Cardiac fibroblast (primary cell): Measurements from ENCODE around the gene LAMP1.

Experiments used
- DNase-seq, 2 donors: peaks; one replicate each; pipeline versions ENCODE4 v3.0.0 to v3.0.0-alpha.2; 2010; ENCODE audit warnings: low read depth in 2 of 2
- H3K4me3 ChIP-seq, 2 donors: replicated peaks in 1 of 2; 1 replicate in 1 of 2; 2 replicates in 1 of 2; pipeline ENCODE4 v1.5.1; 2011; ENCODE audit warnings: low read depth in 2 of 2, low read length in 2 of 2, mild to moderate bottlenecking in 2 of 2, moderate library complexity in 1 of 2
- TF ChIP-seq, protein P1 (sequence below): IDR thresholded peaks from one replicate; pipeline ENCODE4 v1.5.1; 2011; ENCODE audit warnings: low read depth, mild to moderate bottlenecking, low read length, inconsistent platforms

The LAMP1 gene

DNA sequence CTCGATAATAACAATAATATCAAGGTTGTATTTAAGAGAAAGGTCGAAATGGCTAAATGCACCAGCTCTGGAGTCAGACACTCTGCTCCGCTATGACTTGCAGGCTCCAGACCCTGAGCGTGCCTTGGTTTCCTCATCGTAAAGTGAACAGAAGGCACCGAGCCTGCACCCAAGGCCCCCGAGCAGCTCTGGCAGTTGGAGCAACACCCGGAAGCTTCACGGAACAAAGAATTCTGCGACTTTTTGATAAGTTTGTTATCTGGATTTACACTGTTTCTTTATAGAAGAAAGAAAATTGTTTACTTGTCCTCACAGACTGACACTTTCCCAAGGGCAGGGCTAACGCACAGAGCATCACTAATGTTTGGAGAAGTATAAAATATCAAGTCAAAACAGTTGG lies 62.5 kb downstream of the LAMP1 start:
- TF ChIP-seq, protein P1, sequence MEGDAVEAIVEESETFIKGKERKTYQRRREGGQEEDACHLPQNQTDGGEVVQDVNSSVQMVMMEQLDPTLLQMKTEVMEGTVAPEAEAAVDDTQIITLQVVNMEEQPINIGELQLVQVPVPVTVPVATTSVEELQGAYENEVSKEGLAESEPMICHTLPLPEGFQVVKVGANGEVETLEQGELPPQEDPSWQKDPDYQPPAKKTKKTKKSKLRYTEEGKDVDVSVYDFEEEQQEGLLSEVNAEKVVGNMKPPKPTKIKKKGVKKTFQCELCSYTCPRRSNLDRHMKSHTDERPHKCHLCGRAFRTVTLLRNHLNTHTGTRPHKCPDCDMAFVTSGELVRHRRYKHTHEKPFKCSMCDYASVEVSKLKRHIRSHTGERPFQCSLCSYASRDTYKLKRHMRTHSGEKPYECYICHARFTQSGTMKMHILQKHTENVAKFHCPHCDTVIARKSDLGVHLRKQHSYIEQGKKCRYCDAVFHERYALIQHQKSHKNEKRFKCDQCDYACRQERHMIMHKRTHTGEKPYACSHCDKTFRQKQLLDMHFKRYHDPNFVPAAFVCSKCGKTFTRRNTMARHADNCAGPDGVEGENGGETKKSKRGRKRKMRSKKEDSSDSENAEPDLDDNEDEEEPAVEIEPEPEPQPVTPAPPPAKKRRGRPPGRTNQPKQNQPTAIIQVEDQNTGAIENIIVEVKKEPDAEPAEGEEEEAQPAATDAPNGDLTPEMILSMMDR: no peak
- DNase-seq: no peak
- H3K4me3 ChIP-seq: no peak overlapping the region

DNA sequence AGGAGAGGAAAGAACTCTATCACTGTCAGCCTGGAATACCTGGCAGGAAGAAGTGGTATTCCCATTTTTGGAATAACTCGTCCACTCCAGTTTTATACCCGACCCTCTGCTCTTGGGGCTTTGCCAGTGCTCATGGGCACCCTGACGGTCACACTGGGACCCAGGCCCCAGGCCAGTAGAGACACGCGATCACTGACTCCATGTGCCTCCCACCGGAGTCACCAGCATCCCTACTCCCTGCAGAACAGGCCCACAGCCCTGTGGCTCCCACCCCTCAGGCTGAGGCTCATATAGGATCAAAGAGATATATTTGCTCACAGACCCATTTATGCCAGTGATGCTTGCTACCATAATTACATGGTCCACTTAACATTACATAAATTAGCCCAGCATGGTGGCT lies 63.4 kb downstream of the LAMP1 start:
- H3K4me3 ChIP-seq: no peak overlapping the region
- no peak for DNase-seq
- TF ChIP-seq, protein P1: no peak

DNA sequence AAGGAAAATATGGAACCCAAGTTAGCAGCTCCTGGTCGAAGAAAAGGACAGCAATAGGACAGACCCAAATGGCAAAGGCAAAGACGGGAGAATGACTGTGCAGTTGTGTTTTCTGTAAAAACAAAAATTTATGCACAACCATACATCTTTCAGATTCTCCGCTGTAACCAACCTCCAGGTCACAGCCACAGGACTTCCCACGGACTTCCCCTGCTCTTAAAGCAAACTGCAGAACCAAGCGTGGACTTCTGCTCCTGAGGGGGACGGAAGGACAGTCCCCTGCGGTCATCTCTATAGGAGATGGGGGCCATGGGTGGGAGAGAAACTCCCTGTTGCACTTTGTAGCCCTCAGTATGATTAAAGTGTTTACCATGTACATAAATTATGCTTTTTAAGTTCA lies 64.4 kb downstream of the LAMP1 start:
- DNase-seq: no peak

DNA sequence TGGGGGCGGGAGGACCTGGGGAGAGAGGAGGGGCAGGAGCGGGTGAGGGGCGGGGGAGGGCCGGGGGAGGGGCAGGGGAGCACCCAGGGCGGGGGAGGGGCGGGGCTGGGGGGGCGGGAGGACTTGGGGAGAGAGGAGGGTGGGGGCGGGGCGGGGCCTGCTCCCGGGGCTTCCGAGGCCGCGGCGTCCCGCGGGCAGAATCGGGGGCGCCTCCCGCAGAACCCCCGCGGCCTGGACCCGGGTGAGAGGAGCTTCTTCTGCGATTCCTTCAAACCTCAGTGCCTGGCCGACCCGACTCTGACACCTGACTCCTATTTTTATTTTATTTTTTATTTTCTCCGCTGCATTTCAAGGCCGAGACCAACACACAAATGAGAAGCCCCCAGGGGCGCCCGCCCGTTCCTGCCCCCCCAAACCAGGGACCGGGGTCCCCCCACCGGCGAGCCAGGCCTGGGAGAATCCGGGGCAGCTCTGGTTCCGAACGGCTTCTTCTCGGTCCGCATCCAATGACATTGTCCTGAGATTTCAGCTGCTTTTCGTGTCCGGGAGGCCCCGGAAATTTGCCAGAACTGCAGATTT lies 67.4 kb downstream of the LAMP1 start:
- TF ChIP-seq, protein P1: no peak
- peak overlapping the region in 1 of 2 donors; percentile 8 for H3K4me3 ChIP-seq
- DNase-seq: no peak

More for the DNA sequence above, 64.4 kb downstream of the LAMP1 start:
- no peak overlapping the region for H3K4me3 ChIP-seq
- TF ChIP-seq, protein P1: no peak

DNA sequence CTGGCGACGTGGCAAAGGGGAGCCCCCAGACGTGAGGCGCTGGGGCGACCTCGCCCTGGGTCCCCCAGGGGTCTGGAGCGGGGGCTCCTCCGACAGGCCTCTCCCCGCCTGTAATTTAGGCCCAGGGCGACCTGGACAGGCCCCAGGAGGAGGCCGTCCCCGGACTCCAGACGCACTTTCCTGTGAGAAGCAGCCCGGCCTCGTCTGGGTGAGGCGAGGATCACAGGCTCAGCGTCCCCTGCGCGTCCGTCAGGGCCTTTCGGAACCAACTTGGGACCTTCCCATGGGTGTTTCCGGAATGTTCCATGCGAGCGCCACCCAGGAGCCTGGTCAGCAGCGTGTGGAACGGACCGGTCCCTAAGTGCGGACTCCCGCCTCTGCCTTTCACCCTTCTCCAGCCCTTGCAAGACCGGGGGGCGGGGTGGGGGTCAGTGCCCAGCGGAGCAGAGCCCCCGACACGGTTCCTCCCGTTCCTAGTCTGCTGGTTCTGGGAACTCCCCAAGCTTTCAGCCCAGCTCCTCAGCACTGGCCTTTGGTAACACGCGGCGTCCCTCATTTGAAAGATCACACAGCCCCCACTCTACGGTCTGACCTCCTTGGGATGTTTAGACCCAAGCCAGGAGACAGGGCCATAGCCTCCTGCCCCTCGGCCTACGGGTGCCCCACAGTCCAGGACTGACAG lies 68.0 kb downstream of the LAMP1 start:
- TF ChIP-seq, protein P1: no peak
- peak overlapping the region in 1 of 2 donors; percentile 8 for H3K4me3 ChIP-seq
- DNase-seq: no peak

DNA sequence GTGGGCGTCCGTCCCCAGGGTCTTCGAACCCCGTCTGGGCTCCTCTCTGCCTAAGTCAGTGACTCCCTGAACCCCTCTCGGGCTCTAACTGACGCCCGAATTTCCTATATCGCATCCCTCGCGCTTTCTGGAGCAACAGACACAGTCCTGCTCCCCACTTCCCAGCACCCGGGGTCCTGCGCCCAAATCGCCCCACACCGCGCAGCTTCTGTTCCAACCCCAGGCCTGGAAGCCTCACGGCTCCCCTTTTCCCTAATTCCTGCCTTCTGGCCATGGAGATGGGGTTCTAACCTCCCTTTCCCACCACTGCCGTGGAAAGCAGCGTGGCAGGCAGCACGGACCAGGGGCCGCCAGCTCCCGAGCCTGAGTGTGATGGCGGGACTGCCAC lies 68.5 kb downstream of the LAMP1 start:
- DNase-seq: no peak
- H3K4me3 ChIP-seq: no peak overlapping the region
- TF ChIP-seq, protein P1: no peak
